ENCODE data around the gene ASB2.

- TF ChIP-seq FOSL1 (CRISPR knock-in tag; IDR thresholded peaks at IDR 0.05; ENCODE audit: borderline replicate concordance), result no peak
- no peak for TF ChIP-seq BRD4 (CRISPR knock-in tag; IDR thresholded peaks at IDR 0.05)
- no peak for TF ChIP-seq POLR2A (IDR thresholded peaks at IDR 0.05; ENCODE audit: insufficient read depth in 1 of 2, low read depth in 2 of 2, low read length in 2 of 2)
- TF ChIP-seq HOXA7 (CRISPR knock-in tag; IDR thresholded peaks at IDR 0.05), result no peak
Observed at GRCh38 chr14:93946541-93947090, 29.8 kb downstream of the ASB2 start.
